ENCODE results near the gene GPR84. TPM values are rescaled to one million over a fixed set of nuclear protein-coding genes. Genes with fewer than 3 reads are reported as not detected.

GPR84 gene
- total RNA-seq, 2 experiments from 2014 or later = 0.32 to 0.57 TPM

GRCh38 chr12:54352022-54352531 lies 12.2 kb downstream of the GPR84 start:
- peak; percentile 62 for ATAC-seq
- H3K27me3 Mint-ChIP-seq (ENCODE audit: low read depth) = no peaks in the 10 kb centered on the region
- DNase-seq = peak; percentile 32
- CTCF ChIA-PET = interaction anchor here (0.8 to 5.4 kb wide), 11 partner anchors 8 to 113 kb away, joined by 3 to 39 read pairs (median 4); partner anchors contain the start of gene COPZ1
- H3K9me3 Mint-ChIP-seq (ENCODE audit: insufficient read depth) = no peaks in the 10 kb centered on the region
- peaks cover 22% of the 10 kb centered on the region for H3K4me1 Mint-ChIP-seq (ENCODE audit: low read depth)
- H3K27ac Mint-ChIP-seq = no peak overlapping the region
- H3K36me3 Mint-ChIP-seq (ENCODE audit: low read depth) = peaks cover 45% of the 10 kb centered on the region
- peak overlapping the region; percentile 26 for H3K4me3 Mint-ChIP-seq
- POLR2A ChIA-PET = interaction anchor here (0.7 to 0.8 kb wide), 2 partner anchors 10 to 136 kb away, joined by 3 read pairs; no protein-coding TSS in a partner anchor

- ATAC-seq (no peak), DNase-seq (no peak)
- Mint-ChIP-seq H3K36me3 (ENCODE audit: low read depth) (peaks cover 48% of the 10 kb centered on the region), H3K4me3 (no peak overlapping the region), H3K9me3 (ENCODE audit: insufficient read depth) (no peaks in the 10 kb centered on the region), H3K27ac (no peak overlapping the region), H3K27me3 (ENCODE audit: low read depth) (no peaks in the 10 kb centered on the region), H3K4me1 (ENCODE audit: low read depth) (peaks cover 17% of the 10 kb centered on the region)
- POLR2A ChIA-PET = interaction anchor here (0.6 to 1.0 kb wide), 2 partner anchors 64 to 92 kb away, joined by 3 to 4 read pairs; no protein-coding TSS in a partner anchor
- CTCF ChIA-PET = interaction anchor here (1.1 to 5.4 kb wide), 6 partner anchors 10 to 68 kb away, joined by 3 to 39 read pairs (median 4); partner anchors contain the start of gene COPZ1
Measured at GRCh38 chr12:54351341-54351740, 12.9 kb downstream of the GPR84 start.

DNA sequence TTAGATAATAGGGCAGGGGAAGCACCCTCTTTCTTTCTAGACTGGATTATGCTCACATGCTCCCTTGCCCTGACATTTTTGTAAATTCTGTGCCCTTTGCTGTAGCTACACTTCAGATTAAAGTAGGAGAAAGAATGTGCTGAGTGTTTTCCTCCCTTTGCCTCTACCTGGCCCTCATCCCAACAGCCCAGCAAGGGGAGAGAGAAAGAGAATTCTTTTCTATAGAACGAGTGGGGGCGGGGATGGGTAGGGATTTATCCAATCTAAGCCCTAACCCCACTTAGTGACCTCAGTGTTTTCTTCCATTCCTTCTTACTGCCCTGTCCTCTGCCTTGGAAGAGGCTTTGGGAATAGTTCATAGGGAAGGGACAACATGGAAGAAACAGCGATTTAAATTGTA lies 13.5 kb downstream of the GPR84 start:
- ATAC-seq (no peak), DNase-seq (no peak)
- CTCF ChIA-PET = interaction anchor here (0.7 to 5.4 kb wide), 6 partner anchors 9 to 57 kb away, joined by 3 to 39 read pairs (median 4); partner anchors contain the start of gene COPZ1
- Mint-ChIP-seq H3K4me3 (no peak overlapping the region), H3K9me3 (ENCODE audit: insufficient read depth) (no peaks in the 10 kb centered on the region), H3K27me3 (ENCODE audit: low read depth) (no peaks in the 10 kb centered on the region), H3K4me1 (ENCODE audit: low read depth) (peaks cover 17% of the 10 kb centered on the region), H3K27ac (no peak overlapping the region), H3K36me3 (ENCODE audit: low read depth) (peaks cover 48% of the 10 kb centered on the region)
- POLR2A ChIA-PET = interaction anchor here (0.6 to 1.0 kb wide), 2 partner anchors 63 to 92 kb away, joined by 3 to 4 read pairs; no protein-coding TSS in a partner anchor

DNA sequence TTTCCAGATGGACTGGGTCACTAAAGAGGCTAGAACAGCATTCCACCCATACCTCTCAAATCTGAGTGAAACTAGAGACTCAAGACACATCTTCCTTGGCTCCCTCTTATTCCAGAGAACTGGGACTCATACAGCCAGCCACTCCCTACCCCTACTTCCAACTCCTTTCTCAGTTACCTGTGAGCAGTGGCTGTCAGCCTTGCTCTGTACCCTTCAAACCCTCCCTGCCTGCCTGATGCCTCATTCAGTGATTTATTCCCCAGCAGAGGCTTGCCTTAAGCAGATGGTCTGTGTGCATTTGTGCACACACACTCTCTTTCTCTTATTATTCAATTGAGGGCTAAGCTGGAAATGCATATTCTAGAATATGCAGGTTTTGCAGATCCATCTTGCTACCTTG lies 14.6 kb downstream of the GPR84 start:
- H3K4me1 Mint-ChIP-seq (ENCODE audit: low read depth) = peaks cover 19% of the 10 kb centered on the region
- peaks cover 56% of the 10 kb centered on the region for H3K36me3 Mint-ChIP-seq (ENCODE audit: low read depth)
- H3K9me3 Mint-ChIP-seq (ENCODE audit: insufficient read depth) = no peaks in the 10 kb centered on the region
- H3K4me3 Mint-ChIP-seq = no peak overlapping the region
- H3K27me3 Mint-ChIP-seq (ENCODE audit: low read depth) = no peaks in the 10 kb centered on the region
- ATAC-seq (no peak), DNase-seq (no peak)
- H3K27ac Mint-ChIP-seq = no peak overlapping the region
- ChIA-PET POLR2A (no interaction called here), CTCF (interaction anchor here (1.8 to 5.4 kb wide), 2 partner anchors 13 to 56 kb away, joined by 5 to 39 read pairs; no protein-coding TSS in a partner anchor)

- Mint-ChIP-seq H3K27ac (no peak overlapping the region), H3K4me1 (ENCODE audit: low read depth) (peaks cover 19% of the 10 kb centered on the region), H3K36me3 (ENCODE audit: low read depth) (peaks cover 58% of the 10 kb centered on the region), H3K9me3 (ENCODE audit: insufficient read depth) (no peaks in the 10 kb centered on the region), H3K4me3 (no peak overlapping the region), H3K27me3 (ENCODE audit: low read depth) (no peaks in the 10 kb centered on the region)
- POLR2A ChIA-PET = no interaction called here
- DNase-seq = no peak
- CTCF ChIA-PET = interaction anchor here (0.8 to 5.4 kb wide), 2 partner anchors 13 to 134 kb away, joined by 3 to 39 read pairs; no protein-coding TSS in a partner anchor
- ATAC-seq = no peak
Measured at GRCh38 chr12:54349036-54349435, 15.2 kb downstream of the GPR84 start.

DNA sequence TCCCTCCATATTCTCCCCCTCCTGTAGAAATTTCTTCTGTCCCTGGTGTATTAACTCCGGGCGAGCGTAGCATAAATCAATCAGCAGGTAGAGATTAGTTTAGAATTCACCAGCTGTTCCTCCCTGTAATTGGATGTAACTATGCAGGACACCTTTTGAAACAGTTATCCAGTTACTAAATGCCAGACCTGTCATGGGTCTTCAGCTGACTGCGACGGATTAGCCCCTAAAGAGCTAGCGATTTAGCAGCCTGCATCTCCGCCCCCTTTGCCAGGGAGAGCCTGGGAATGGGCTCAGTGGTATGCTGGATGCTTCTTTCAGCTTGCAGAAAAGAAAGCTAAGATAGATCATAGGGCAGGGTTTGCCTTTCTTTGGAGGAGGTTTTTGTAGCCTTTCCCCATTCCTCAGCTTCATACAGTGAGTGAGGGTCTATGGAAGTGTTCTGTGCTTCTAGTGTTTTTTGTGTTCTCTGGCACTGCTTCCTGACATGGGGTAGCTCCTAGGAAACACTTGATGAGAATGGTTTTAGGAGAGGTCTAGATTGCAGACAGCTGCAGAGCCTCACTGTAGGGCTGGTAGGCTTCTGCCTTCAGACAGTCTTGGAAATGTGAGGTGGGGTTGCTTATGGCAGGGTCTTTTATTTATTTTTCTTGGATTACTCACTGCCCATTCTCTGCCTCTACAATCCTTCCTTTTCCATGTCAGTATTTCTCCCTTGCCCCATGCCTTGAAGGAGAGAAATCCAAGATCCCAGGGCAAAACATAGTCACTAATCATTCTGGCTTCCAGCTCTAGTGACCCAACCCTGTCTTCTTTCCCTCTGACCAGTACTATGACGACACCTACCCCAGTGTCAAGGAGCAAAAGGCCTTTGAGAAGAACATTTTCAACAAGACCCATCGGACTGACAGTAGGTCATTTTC lies 22.6 kb downstream of the GPR84 start:
- CTCF ChIA-PET = interaction anchor here (0.7 to 2.2 kb wide), 7 partner anchors 10 to 58 kb away, joined by 3 to 11 read pairs (median 3); partner anchors contain the start of gene COPZ1
- H3K27me3 Mint-ChIP-seq (ENCODE audit: low read depth) = no peaks in the 10 kb centered on the region
- POLR2A ChIA-PET = interaction anchor here (1.0 to 1.2 kb wide), 2 partner anchors 16 to 61 kb away, joined by 3 to 4 read pairs; partner anchors contain the start of gene HNRNPA1
- ATAC-seq (no peak), DNase-seq (no peak)
- H3K9me3 Mint-ChIP-seq (ENCODE audit: insufficient read depth) = no peaks in the 10 kb centered on the region
- peaks cover 37% of the 10 kb centered on the region for H3K36me3 Mint-ChIP-seq (ENCODE audit: low read depth)
- H3K4me1 Mint-ChIP-seq (ENCODE audit: low read depth) = peaks cover 2% of the 10 kb centered on the region
- H3K4me3 Mint-ChIP-seq = no peak overlapping the region
- no peak overlapping the region for H3K27ac Mint-ChIP-seq

DNA sequence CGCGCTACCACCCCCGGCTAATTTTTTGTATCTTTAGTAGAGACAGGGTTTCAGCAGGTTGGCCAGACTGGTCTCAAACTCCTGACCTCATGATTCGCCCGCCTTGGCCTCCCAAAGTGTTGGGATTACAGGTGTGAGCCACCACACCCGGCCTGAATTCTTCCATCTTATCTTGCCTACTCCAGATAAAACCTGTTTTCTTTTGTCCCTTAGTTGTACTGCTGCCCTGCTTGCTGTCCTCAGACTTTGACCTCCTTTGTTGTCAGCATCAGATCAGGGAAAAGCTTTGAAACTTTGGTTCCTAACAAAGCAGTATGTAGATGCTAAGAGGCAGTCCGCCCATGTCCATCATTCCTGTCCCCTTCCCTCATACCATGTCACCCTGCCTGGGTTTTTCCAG lies 23.4 kb downstream of the GPR84 start:
- H3K4me1 Mint-ChIP-seq (ENCODE audit: low read depth) = peaks cover 2% of the 10 kb centered on the region
- CTCF ChIA-PET = interaction anchor here (0.7 to 1.7 kb wide), 5 partner anchors 10 to 38 kb away, joined by 3 to 10 read pairs (median 3); partner anchors contain the start of gene COPZ1
- H3K27me3 Mint-ChIP-seq (ENCODE audit: low read depth) = no peaks in the 10 kb centered on the region
- POLR2A ChIA-PET = interaction anchor here (1.0 to 1.2 kb wide), 2 partner anchors 17 to 60 kb away, joined by 3 to 4 read pairs; partner anchors contain the start of gene HNRNPA1
- peaks cover 37% of the 10 kb centered on the region for H3K36me3 Mint-ChIP-seq (ENCODE audit: low read depth)
- H3K27ac Mint-ChIP-seq = no peak overlapping the region
- no peak for ATAC-seq
- H3K9me3 Mint-ChIP-seq (ENCODE audit: insufficient read depth) = no peaks in the 10 kb centered on the region
- no peak overlapping the region for H3K4me3 Mint-ChIP-seq
- DNase-seq = no peak

GRCh38 chr12:54338698-54339296 lies 25.5 kb downstream of the GPR84 start:
- no peak overlapping the region for H3K4me3 Mint-ChIP-seq
- ChIA-PET POLR2A (interaction anchor here (0.5 kb wide), 1 partner anchor 74 kb away, joined by 3 read pairs; no protein-coding TSS in a partner anchor), CTCF (interaction anchor here (1.6 to 7.4 kb wide), 7 partner anchors 13 to 131 kb away, joined by 3 to 105 read pairs (median 39); partner anchors contain the start of genes COPZ1 and NFE2)
- H3K4me1 Mint-ChIP-seq (ENCODE audit: low read depth) = peaks cover under 1% of the 10 kb centered on the region
- ATAC-seq (no peak), DNase-seq (no peak)
- H3K27ac Mint-ChIP-seq = no peak overlapping the region
- no peaks in the 10 kb centered on the region for H3K9me3 Mint-ChIP-seq (ENCODE audit: insufficient read depth)
- no peaks in the 10 kb centered on the region for H3K27me3 Mint-ChIP-seq (ENCODE audit: low read depth)
- H3K36me3 Mint-ChIP-seq (ENCODE audit: low read depth) = peaks cover 26% of the 10 kb centered on the region

- peaks cover 6% of the 10 kb centered on the region for H3K4me1 Mint-ChIP-seq (ENCODE audit: low read depth)
- no peak for ATAC-seq
- H3K4me3 Mint-ChIP-seq = no peak overlapping the region
- no peak for DNase-seq
- peaks cover 20% of the 10 kb centered on the region for H3K36me3 Mint-ChIP-seq (ENCODE audit: low read depth)
- no peak overlapping the region for H3K27ac Mint-ChIP-seq
- no peaks in the 10 kb centered on the region for H3K9me3 Mint-ChIP-seq (ENCODE audit: insufficient read depth)
- CTCF ChIA-PET = interaction anchor here (0.7 to 7.4 kb wide), 19 partner anchors 9 to 131 kb away, joined by 3 to 105 read pairs (median 8); partner anchors contain the start of genes COPZ1 and NFE2
- H3K27me3 Mint-ChIP-seq (ENCODE audit: low read depth) = no peaks in the 10 kb centered on the region
- POLR2A ChIA-PET = interaction anchor here (0.5 to 1.3 kb wide), 3 partner anchors 20 to 91 kb away, joined by 3 to 7 read pairs (median 6); no protein-coding TSS in a partner anchor
Measured at GRCh38 chr12:54337854-54338650, 26.2 kb downstream of the GPR84 start.

DNA sequence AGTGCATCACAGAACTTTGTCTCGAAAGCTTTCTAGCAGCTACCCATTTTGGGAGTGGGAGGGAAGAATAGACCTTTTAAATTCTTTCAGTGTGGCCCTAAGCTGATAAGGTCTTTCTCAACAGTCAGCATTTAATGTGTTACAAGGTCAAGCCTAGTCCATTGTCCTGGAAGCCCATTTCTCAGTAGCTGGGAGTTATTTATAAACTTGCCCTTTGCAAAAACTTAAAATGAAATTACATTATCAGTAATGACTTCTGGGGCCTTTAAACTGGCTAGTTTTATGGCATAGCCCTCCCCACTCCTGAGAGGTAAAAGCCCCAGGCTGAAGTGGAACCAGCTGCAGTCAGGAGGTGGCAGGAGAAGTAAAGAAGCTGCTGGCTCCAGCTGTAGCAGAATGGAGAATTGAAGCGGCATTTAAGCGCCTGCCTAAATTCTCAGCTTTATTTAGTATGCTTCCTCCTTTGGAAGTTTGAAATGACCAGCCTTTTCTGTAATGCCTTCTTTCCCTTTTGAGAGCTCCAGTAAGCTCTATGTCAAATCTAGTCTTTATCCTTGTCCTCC lies 26.9 kb downstream of the GPR84 start:
- CTCF ChIA-PET = interaction anchor here (0.7 to 7.4 kb wide), 20 partner anchors 8 to 130 kb away, joined by 3 to 105 read pairs (median 8); partner anchors contain the start of genes COPZ1 and NFE2
- Mint-ChIP-seq H3K27me3 (ENCODE audit: low read depth) (no peaks in the 10 kb centered on the region), H3K27ac (no peak overlapping the region), H3K9me3 (ENCODE audit: insufficient read depth) (no peaks in the 10 kb centered on the region), H3K4me1 (ENCODE audit: low read depth) (peaks cover 6% of the 10 kb centered on the region), H3K4me3 (no peak overlapping the region), H3K36me3 (ENCODE audit: low read depth) (peaks cover 16% of the 10 kb centered on the region)
- DNase-seq (no peak), ATAC-seq (no peak)
- POLR2A ChIA-PET = interaction anchor here (0.6 to 1.3 kb wide), 2 partner anchors 21 to 90 kb away, joined by 6 to 7 read pairs; no protein-coding TSS in a partner anchor

Measured in activated CD8-positive, alpha-beta T cell treated with anti-CD3 and anti-CD28 coated beads, Interleukin-2, amount 10 ng/mL, durations not matched to agents 7 days and 5 days (primary cell).